ENCODE data around the gene TULP4.

The TULP4 gene

DNA sequence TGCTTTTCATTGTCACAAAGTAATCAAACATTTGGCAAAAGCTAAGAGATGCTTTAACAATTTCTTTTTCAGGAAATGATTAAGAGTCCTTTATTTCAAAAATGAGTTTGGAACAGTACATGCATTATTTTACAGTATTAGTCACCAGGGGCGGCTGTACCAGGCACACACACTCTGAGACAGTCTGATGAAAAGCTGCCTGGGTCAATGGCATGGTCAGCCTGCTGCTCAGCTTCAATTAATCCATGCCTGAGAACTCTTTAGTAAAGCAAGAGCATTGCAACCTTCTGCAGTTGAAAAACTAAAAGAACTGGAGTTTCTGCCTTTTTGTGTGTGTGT, 105.5 kb downstream of the TULP4 start:
- Mint-ChIP-seq H3K36me3 (ENCODE audit: low read depth) (peaks cover 81% of the 10 kb centered on the region), H3K9me3 (peaks cover 26% of the 10 kb centered on the region), H3K27ac (no peak overlapping the region), H3K4me1 (no peaks in the 10 kb centered on the region), H3K4me3 (no peak overlapping the region), H3K27me3 (ENCODE audit: low read depth, poor library complexity) (peaks cover 2% of the 10 kb centered on the region)
- TF ChIP-seq, protein P1, sequence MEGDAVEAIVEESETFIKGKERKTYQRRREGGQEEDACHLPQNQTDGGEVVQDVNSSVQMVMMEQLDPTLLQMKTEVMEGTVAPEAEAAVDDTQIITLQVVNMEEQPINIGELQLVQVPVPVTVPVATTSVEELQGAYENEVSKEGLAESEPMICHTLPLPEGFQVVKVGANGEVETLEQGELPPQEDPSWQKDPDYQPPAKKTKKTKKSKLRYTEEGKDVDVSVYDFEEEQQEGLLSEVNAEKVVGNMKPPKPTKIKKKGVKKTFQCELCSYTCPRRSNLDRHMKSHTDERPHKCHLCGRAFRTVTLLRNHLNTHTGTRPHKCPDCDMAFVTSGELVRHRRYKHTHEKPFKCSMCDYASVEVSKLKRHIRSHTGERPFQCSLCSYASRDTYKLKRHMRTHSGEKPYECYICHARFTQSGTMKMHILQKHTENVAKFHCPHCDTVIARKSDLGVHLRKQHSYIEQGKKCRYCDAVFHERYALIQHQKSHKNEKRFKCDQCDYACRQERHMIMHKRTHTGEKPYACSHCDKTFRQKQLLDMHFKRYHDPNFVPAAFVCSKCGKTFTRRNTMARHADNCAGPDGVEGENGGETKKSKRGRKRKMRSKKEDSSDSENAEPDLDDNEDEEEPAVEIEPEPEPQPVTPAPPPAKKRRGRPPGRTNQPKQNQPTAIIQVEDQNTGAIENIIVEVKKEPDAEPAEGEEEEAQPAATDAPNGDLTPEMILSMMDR (IDR thresholded peaks at IDR 0.05), result no peak
- no peak for DNase-seq

DNA sequence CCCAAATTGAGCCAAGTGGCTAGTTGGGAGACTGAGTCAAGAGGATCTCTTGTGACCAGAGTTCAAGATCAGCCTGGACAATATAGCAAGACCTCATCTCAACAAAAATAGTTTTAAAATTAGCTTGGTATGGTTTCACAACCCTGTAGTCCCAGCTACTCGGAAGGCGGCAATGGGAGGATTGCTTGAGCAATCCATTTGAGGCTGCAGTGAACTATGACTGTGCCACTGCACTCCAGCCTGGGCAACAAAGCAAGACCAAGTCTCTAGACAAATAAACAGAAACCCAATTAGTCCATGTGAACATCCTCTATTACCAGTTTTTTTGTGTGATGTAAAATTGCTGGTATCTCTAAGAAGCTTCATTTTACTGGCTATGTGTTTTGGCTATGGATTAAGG, 106.2 kb downstream of the TULP4 start:
- Mint-ChIP-seq H3K4me1 (no peaks in the 10 kb centered on the region), H3K4me3 (no peak overlapping the region), H3K27me3 (ENCODE audit: low read depth, poor library complexity) (peaks cover 2% of the 10 kb centered on the region), H3K36me3 (ENCODE audit: low read depth) (peaks cover 81% of the 10 kb centered on the region), H3K27ac (no peak overlapping the region), H3K9me3 (peaks cover 30% of the 10 kb centered on the region)
- no peak for DNase-seq
- TF ChIP-seq, protein P1 (IDR thresholded peaks at IDR 0.05), result no peak

DNA sequence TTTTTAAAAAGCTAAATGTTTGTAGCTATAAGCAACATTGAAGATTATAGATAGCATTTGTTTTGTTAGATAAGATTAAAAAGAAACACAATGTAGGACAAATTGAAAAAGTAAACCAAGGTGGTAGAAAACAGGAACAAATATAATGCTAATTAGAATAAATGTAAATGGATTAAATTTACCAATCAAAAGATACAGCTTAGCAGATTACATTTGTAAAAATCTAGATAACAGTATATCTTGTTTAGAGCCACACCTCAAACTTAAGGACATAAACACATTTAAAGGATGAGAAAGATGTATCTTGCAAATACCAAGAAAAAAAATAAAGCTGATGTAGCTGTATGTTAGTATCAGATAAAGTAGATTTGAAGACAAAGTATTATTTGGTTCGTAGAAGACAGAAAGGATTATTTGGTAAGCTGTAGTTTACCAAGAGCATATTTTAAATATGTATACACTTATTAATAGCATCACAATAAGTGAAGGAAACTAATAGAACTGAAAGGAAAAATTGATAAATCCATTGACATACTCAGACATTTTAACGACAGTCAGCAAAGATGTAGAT, 107.2 kb downstream of the TULP4 start:
- peaks cover 82% of the 10 kb centered on the region for H3K36me3 Mint-ChIP-seq (ENCODE audit: low read depth)
- H3K4me3 Mint-ChIP-seq, result no peak overlapping the region
- no peaks in the 10 kb centered on the region for H3K4me1 Mint-ChIP-seq
- TF ChIP-seq, protein P1 (IDR thresholded peaks at IDR 0.05), result no peak
- peaks cover 2% of the 10 kb centered on the region for H3K27me3 Mint-ChIP-seq (ENCODE audit: low read depth, poor library complexity)
- DNase-seq, result no peak
- peaks cover 33% of the 10 kb centered on the region for H3K9me3 Mint-ChIP-seq
- H3K27ac Mint-ChIP-seq, result no peak overlapping the region

DNA sequence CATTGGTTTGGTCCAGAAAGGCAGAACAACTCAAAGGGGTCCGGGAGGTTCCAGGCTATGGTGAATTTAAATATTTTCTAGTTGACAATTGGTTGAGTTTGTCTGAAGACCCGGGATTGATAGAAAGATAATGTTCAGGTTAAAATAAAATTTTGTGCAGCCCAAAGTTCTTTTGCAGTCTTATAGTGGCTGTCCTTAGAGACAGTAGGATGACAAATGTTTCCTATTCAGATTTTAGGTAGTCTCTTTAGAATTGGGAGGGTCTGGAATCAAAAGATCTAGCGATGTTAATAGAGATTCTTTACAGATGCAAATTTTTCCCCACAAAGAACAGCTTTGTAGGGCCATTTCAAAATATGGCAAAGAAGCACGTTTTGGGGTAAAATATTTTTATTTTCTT, 109.1 kb downstream of the TULP4 start:
- Mint-ChIP-seq H3K36me3 (ENCODE audit: low read depth) (peaks cover 82% of the 10 kb centered on the region), H3K4me3 (no peak overlapping the region), H3K27me3 (ENCODE audit: low read depth, poor library complexity) (peaks cover 2% of the 10 kb centered on the region), H3K27ac (no peak overlapping the region), H3K4me1 (no peaks in the 10 kb centered on the region), H3K9me3 (peaks cover 50% of the 10 kb centered on the region)
- DNase-seq, result no peak
- TF ChIP-seq, protein P1 (IDR thresholded peaks at IDR 0.05), result no peak

DNA sequence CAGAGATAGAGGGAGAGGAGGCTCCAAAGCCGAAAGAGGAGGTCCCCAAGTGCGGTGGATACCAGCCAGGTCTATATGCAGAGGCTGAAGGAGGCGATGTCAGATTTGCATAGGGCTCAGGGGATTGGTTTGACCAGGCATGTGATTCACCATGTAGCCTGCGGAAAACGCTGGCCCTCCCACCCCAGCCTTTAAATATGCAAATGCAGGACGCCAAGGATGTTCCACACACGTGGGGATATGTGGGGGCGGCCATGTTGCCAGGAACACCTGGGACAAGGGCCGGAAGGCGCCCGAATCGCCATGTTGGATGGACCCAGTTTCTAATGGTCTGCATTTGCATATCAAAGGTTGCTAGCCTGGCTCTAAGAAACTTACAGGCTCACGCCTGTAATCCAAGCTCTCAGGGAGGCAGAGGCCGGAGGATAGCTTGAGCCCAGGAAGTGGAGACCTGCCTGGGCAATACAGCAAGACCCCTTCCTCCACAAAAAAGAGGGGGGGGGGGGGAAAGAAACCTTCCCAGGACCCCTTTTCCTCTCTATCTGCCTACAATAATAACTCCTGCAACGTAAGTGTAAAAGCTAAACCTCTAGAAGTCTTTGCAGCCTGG, 110.5 kb downstream of the TULP4 start:
- H3K27ac Mint-ChIP-seq, result no peak overlapping the region
- no peak for DNase-seq
- no peaks in the 10 kb centered on the region for H3K4me1 Mint-ChIP-seq
- H3K36me3 Mint-ChIP-seq (ENCODE audit: low read depth), result peaks cover 79% of the 10 kb centered on the region
- TF ChIP-seq, protein P1 (IDR thresholded peaks at IDR 0.05), result no peak
- H3K9me3 Mint-ChIP-seq, result peaks cover 58% of the 10 kb centered on the region
- H3K27me3 Mint-ChIP-seq (ENCODE audit: low read depth, poor library complexity), result peaks cover 2% of the 10 kb centered on the region
- no peak overlapping the region for H3K4me3 Mint-ChIP-seq

DNA sequence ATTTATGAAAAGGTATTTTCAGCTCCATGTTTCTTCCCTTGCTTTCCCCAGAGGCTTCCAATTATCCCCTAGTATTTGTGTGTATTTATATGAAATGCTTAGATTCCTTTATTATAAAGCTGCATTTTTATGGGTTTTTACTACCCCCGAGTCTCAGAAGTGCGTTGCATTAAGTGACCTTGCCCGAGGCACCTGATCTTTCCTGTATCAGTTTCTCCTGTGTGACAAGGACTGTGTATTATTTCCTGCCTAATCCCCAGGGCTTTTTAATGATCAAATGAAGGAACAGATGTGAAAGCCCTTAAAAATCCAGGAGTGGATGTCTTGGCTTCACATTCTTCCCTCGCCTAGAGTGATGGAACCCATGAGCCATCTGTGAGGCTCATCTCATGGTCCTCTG, 118.8 kb downstream of the TULP4 start:
- Mint-ChIP-seq H3K27me3 (ENCODE audit: low read depth, poor library complexity) (peaks cover 3% of the 10 kb centered on the region), H3K9me3 (peaks cover 11% of the 10 kb centered on the region), H3K36me3 (ENCODE audit: low read depth) (peaks cover 58% of the 10 kb centered on the region), H3K27ac (no peak overlapping the region), H3K4me3 (no peak overlapping the region), H3K4me1 (no peaks in the 10 kb centered on the region)
- TF ChIP-seq, protein P1 (IDR thresholded peaks at IDR 0.05), result no peak
- no peak for DNase-seq

Measured in nephron progenitor cell (in vitro differentiated cells).